ENCODE results near the gene NECAB3. TPM values are rescaled to one million over a fixed set of nuclear protein-coding genes. Genes with fewer than 3 reads are reported as not detected.
"Not testable (repeated sequence)": the region's sequence is repeated elsewhere in the genome, so short reads cannot be mapped to it uniquely, and the experiment has no call there.

The NECAB3 gene
- total RNA-seq, 4 donors from 2014 or later: 30.6 to 71.9 (median 52.9) TPM

- no peak overlapping the region for H3K27ac ChIP-seq
- ATAC-seq: no peak
- no peaks in the 10 kb centered on the region for H3K9me3 ChIP-seq
- H3K4me1 ChIP-seq: peaks cover 0 to 25% (median 15%) of the 10 kb centered on the region in 3 donors
- no peak overlapping the region for H3K4me3 ChIP-seq
- H3K27me3 ChIP-seq: no peaks in the 10 kb centered on the region
- 100% methylated on average over 1 of the region's 28 CpGs; no CpG with 5 or more reads in 1 of the 2 donors for WGBS, 2 donors (ENCODE audit: low coverage in 1 of 2)
- peaks cover 0 to 66% of the 10 kb centered on the region in 2 donors for H3K36me3 ChIP-seq
- TF ChIP-seq POLR2AphosphoS5 (IDR thresholded peaks at IDR 0.05) (no peak), POLR2A (IDR thresholded peaks at IDR 0.05) (no peak), EP300 (IDR thresholded peaks at IDR 0.05) (no peak), CTCF (IDR thresholded peaks at IDR 0.05) (no peak)
Observed at GRCh38 chr20:33644313-33645071, 29.7 kb downstream of the NECAB3 start.

- Histone ChIP-seq H3K27me3 (no peaks in the 10 kb centered on the region), H3K9me3 (no peaks in the 10 kb centered on the region), H3K4me3 (no peak overlapping the region), H3K36me3 (peaks cover 0 to 92% of the 10 kb centered on the region in 2 donors), H3K27ac (no peak overlapping the region), H3K4me1 (no peaks in the 10 kb centered on the region)
- no peak for TF ChIP-seq CTCF (IDR thresholded peaks at IDR 0.05)
- no peak for TF ChIP-seq EP300 (IDR thresholded peaks at IDR 0.05)
- no peak for TF ChIP-seq POLR2AphosphoS5 (IDR thresholded peaks at IDR 0.05)
- TF ChIP-seq POLR2A (IDR thresholded peaks at IDR 0.05): no peak
- no peak for ATAC-seq
- 78 to 85% methylated on average over 10 to 12 of the region's 13 CpGs for WGBS, 2 donors (ENCODE audit: low coverage in 1 of 2)
Observed at GRCh38 chr20:33640287-33640686, 33.9 kb downstream of the NECAB3 start.

GRCh38 chr20:33636776-33637175 is 37.5 kb downstream of the NECAB3 start:
- H3K4me3 ChIP-seq: no peak overlapping the region
- peaks cover 0 to 92% of the 10 kb centered on the region in 2 donors for H3K36me3 ChIP-seq
- no peak for ATAC-seq
- H3K4me1 ChIP-seq: no peaks in the 10 kb centered on the region
- no peaks in the 10 kb centered on the region for H3K9me3 ChIP-seq
- WGBS, 2 donors (ENCODE audit: low coverage in 1 of 2): 100% methylated on average over 1 of the region's 1 CpG
- no peaks in the 10 kb centered on the region for H3K27me3 ChIP-seq
- H3K27ac ChIP-seq: no peak overlapping the region
- TF ChIP-seq CTCF (IDR thresholded peaks at IDR 0.05) (no peak), EP300 (IDR thresholded peaks at IDR 0.05) (no peak), POLR2A (IDR thresholded peaks at IDR 0.05) (no peak), POLR2AphosphoS5 (IDR thresholded peaks at IDR 0.05) (no peak)

- Histone ChIP-seq H3K27me3 (no peaks in the 10 kb centered on the region), H3K9me3 (no peaks in the 10 kb centered on the region)
- ATAC-seq: no peak
Observed at GRCh38 chr20:33635341-33635740, 38.9 kb downstream of the NECAB3 start.

GRCh38 chr20:33631910-33632309 is 42.3 kb downstream of the NECAB3 start:
- ATAC-seq, H3K9me3 ChIP-seq, H3K27ac ChIP-seq, H3K4me3 ChIP-seq, H3K4me1 ChIP-seq, H3K27me3 ChIP-seq: not testable (repeated sequence)
- peaks cover 0 to 90% of the 10 kb centered on the region in 2 donors for H3K36me3 ChIP-seq
- WGBS, 2 donors (ENCODE audit: low coverage in 1 of 2): 65 to 69% methylated on average over 2 to 4 of the region's 4 CpGs

More at GRCh38 chr20:33635341-33635740, 38.9 kb downstream of the NECAB3 start:
- 97 to 98% methylated on average over 3 of the region's 3 CpGs for WGBS, 2 donors (ENCODE audit: low coverage in 1 of 2)
- TF ChIP-seq POLR2AphosphoS5 (IDR thresholded peaks at IDR 0.05): no peak
- TF ChIP-seq CTCF (IDR thresholded peaks at IDR 0.05): no peak
- TF ChIP-seq POLR2A (IDR thresholded peaks at IDR 0.05): no peak
- TF ChIP-seq EP300 (IDR thresholded peaks at IDR 0.05): no peak
- Histone ChIP-seq H3K4me1 (no peaks in the 10 kb centered on the region), H3K4me3 (no peak overlapping the region), H3K36me3 (peaks cover 0 to 91% of the 10 kb centered on the region in 2 donors), H3K27ac (no peak overlapping the region)
